Activated CD4-positive, alpha-beta T cell treated with anti-CD3 and anti-CD28 coated beads, Interleukin-2, amount 10 ng/mL, durations not matched to agents 7 days and 5 days (primary cell): ENCODE measurements around the gene ICOS. TPM values are rescaled to one million over a fixed set of nuclear protein-coding genes. Genes with fewer than 3 reads are reported as not detected.

Experiments used
- CTCF ChIA-PET: fragments of 350-600 bp; sonication (Branson Sonifier 250); formaldehyde crosslinking; loops from one replicate; lab custom pipeline; 2021; ENCODE audit warnings: antibody characterized with exemption; lab: Charles Lee
- POLR2A ChIA-PET: fragments of 350-600 bp; sonication (Branson Sonifier 250); formaldehyde crosslinking; loops from one replicate; lab custom pipeline; 2021; ENCODE audit warnings: antibody characterized with exemption; lab: Charles Lee
- DNase-seq: peaks from one replicate; pipeline ENCODE4 v3.0.0-alpha.2; 2020
- H3K27ac Mint-ChIP-seq: one replicate; pipeline ENCODE4 v1.8.0; 2021; ENCODE audit warnings: mild to moderate bottlenecking, moderate library complexity, mixed read lengths
- H3K27me3 Mint-ChIP-seq: one replicate; pipeline ENCODE4 v1.8.0; 2021; ENCODE audit warnings: mixed read lengths
- H3K36me3 Mint-ChIP-seq: one replicate; pipeline ENCODE4 v1.8.0; 2021; ENCODE audit warnings: low read depth, mixed read lengths
- H3K4me1 Mint-ChIP-seq: one replicate; pipeline ENCODE4 v1.8.0; 2021; ENCODE audit warnings: mixed read lengths
- H3K4me3 Mint-ChIP-seq: one replicate; pipeline ENCODE4 v1.8.0; 2021; ENCODE audit warnings: mild to moderate bottlenecking, moderate library complexity, mixed read lengths
- H3K9me3 Mint-ChIP-seq: one replicate; pipeline ENCODE4 v1.8.0; 2021; ENCODE audit warnings: mixed read lengths
- total RNA-seq, 2 experiments: library from RNA; stranded (reverse); gene quantifications; one replicate each; pipeline ENCODE4 v1.2.3, GENCODE V29; 2021

Gene ICOS
- total RNA-seq, 2 experiments from 2014 or later: 52.0 to 63.6 TPM

DNA sequence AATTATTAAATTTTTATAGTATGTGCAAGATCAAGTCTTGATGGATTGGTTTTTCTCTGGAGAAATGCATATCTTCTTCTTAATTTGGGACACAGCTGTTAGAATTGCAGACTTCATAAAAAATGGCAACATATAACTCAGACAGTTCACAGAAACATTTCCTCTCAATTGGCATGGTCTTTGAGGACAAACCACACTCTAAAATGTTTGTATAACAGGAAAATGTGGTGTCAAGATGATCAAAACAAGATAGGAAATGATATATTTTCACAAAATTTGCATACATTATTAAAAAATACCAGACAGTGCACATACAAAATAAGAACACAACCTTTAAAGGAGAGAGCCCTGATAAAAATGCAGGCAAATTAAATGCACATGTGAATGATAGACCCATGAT is 63.9 kb downstream of the ICOS start:
- Mint-ChIP-seq H3K36me3 (peaks cover 21% of the 10 kb centered on the region), H3K27ac (peak overlapping the region; percentile 82), H3K9me3 (peaks cover 26% of the 10 kb centered on the region), H3K4me1 (peaks cover 89% of the 10 kb centered on the region), H3K27me3 (no peaks in the 10 kb centered on the region), H3K4me3 (peak overlapping the region; percentile 20)
- ChIA-PET CTCF (interaction anchor here (1.4 to 2.1 kb wide), 5 partner anchors 11 to 32 kb away, joined by 4 to 9 read pairs (median 6); no protein-coding TSS in a partner anchor), POLR2A (no interaction called here)
- no peak for DNase-seq

GRCh38 chr2:204003276-204003990 is 66.9 kb downstream of the ICOS start:
- H3K27ac Mint-ChIP-seq: peak overlapping the region; percentile 34
- POLR2A ChIA-PET: no interaction called here

DNA sequence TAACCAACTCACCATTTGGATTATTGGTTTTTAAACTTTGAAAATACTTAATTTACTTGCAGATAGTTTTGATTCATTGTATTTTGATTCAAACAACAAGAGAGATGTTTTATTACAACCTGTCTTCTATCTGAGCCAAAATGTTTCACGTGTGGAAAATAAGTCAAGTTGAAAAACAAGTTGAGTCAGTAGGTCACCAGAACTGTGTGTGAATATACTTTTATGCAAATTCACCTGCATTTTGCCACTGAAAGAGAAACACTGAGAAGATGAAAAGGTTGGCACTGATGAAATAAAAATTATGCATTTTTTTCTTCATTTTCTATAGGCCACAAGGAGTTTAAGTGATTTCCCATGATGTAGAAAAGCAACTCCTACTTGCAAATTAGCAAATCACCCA is 68.3 kb downstream of the ICOS start:
- DNase-seq: no peak
- Mint-ChIP-seq H3K9me3 (peaks cover 52% of the 10 kb centered on the region), H3K27ac (peak overlapping the region; percentile 81), H3K36me3 (peaks cover 48% of the 10 kb centered on the region), H3K4me3 (no peak overlapping the region), H3K27me3 (no peaks in the 10 kb centered on the region), H3K4me1 (peaks cover 84% of the 10 kb centered on the region)
- POLR2A ChIA-PET: no interaction called here
- CTCF ChIA-PET: interaction anchor here (1.4 to 2.6 kb wide), 3 partner anchors 9 to 11 kb away, joined by 3 to 9 read pairs (median 9); no protein-coding TSS in a partner anchor

More at GRCh38 chr2:204003276-204003990, 66.9 kb downstream of the ICOS start:
- no peaks in the 10 kb centered on the region for H3K27me3 Mint-ChIP-seq
- CTCF ChIA-PET: interaction anchor here (2.5 kb wide), 1 partner anchor 9 kb away, joined by 8 read pairs; no protein-coding TSS in a partner anchor
- peaks cover 96% of the 10 kb centered on the region for H3K4me1 Mint-ChIP-seq
- peaks cover 48% of the 10 kb centered on the region for H3K9me3 Mint-ChIP-seq
- no peak for DNase-seq
- H3K36me3 Mint-ChIP-seq: peaks cover 43% of the 10 kb centered on the region
- no peak overlapping the region for H3K4me3 Mint-ChIP-seq

- H3K27me3 Mint-ChIP-seq: no peaks in the 10 kb centered on the region
- peaks cover 83% of the 10 kb centered on the region for H3K4me1 Mint-ChIP-seq
- peak overlapping the region; percentile 90 for H3K27ac Mint-ChIP-seq
- peaks cover 50% of the 10 kb centered on the region for H3K9me3 Mint-ChIP-seq
- DNase-seq: peak; percentile 16
- ChIA-PET POLR2A (interaction anchor here (0.6 kb wide), 1 partner anchor 299 kb away, joined by 3 read pairs; no protein-coding TSS in a partner anchor), CTCF (interaction anchor here (1.0 to 2.6 kb wide), 8 partner anchors 8 to 134 kb away, joined by 3 to 13 read pairs (median 5); no protein-coding TSS in a partner anchor)
- peaks cover 45% of the 10 kb centered on the region for H3K36me3 Mint-ChIP-seq
- no peak overlapping the region for H3K4me3 Mint-ChIP-seq
Measured at GRCh38 chr2:204005940-204006721, 69.6 kb downstream of the ICOS start.

- H3K36me3 Mint-ChIP-seq: peaks cover 40% of the 10 kb centered on the region
- DNase-seq: no peak
- peaks cover 65% of the 10 kb centered on the region for H3K4me1 Mint-ChIP-seq
- ChIA-PET CTCF (interaction anchor here (1.2 kb wide), 1 partner anchor 9 kb away, joined by 3 read pairs; no protein-coding TSS in a partner anchor), POLR2A (no interaction called here)
- no peak overlapping the region for H3K27ac Mint-ChIP-seq
- H3K9me3 Mint-ChIP-seq: peaks cover 39% of the 10 kb centered on the region
- H3K27me3 Mint-ChIP-seq: no peaks in the 10 kb centered on the region
- H3K4me3 Mint-ChIP-seq: no peak overlapping the region
Measured at GRCh38 chr2:204008352-204008751, 71.8 kb downstream of the ICOS start.

- Mint-ChIP-seq H3K27ac (no peak overlapping the region), H3K27me3 (no peaks in the 10 kb centered on the region), H3K36me3 (peaks cover 29% of the 10 kb centered on the region), H3K9me3 (peaks cover 32% of the 10 kb centered on the region), H3K4me1 (peaks cover 48% of the 10 kb centered on the region), H3K4me3 (no peak overlapping the region)
- ChIA-PET POLR2A (no interaction called here), CTCF (interaction anchor here (1.4 to 1.6 kb wide), 2 partner anchors 11 kb away, joined by 3 to 6 read pairs; no protein-coding TSS in a partner anchor)
- DNase-seq: no peak
Measured at GRCh38 chr2:204010628-204011560, 74.3 kb downstream of the ICOS start.

Other genes with a start within 250 kb of the ICOS start
- gene CD28, start 230.1 kb upstream of the ICOS start, total RNA-seq: 100 to 1,000 TPM; 151 to 163 TPM
- gene CTLA4, start 69.0 kb upstream of the ICOS start, total RNA-seq: 10 to 100 TPM; 20.1 to 22.7 TPM